Panc1 (cell line): Measurements from ENCODE around the gene NELL2.

Source experiments
- POLR2AphosphoS5 ChIP-seq: IDR thresholded peaks from 2 replicates; pipeline ENCODE4 v1.6.1; 2012; ENCODE audit warnings: mild to moderate bottlenecking, low read depth, low read length, moderate library complexity
- SIN3A ChIP-seq: IDR thresholded peaks from 2 replicates; pipeline ENCODE4 v1.6.1; 2012; ENCODE audit warnings: low read depth, mild to moderate bottlenecking, low read length, moderate library complexity, borderline replicate concordance; ENCODE audit not compliant: insufficient read depth
- TCF7L2 ChIP-seq: IDR thresholded peaks from 2 replicates; pipeline ENCODE4 v1.6.1; 2011; ENCODE audit warnings: mild to moderate bottlenecking, low read depth, low read length, inconsistent platforms
- TF ChIP-seq, protein P1 (sequence below): fragments of 450-650 bp; IDR thresholded peaks from 2 replicates; pipeline ENCODE4 v1.5.1; 2017; ENCODE audit warnings: mild to moderate bottlenecking
- TF ChIP-seq, protein P2 (sequence below), 2 experiments: IDR thresholded peaks; 2 replicates each; pipeline ENCODE4 v1.6.1; 2011 to 2012; ENCODE audit warnings: low read depth in 2 of 2, control low read depth in 1 of 2, low read length in 1 of 2, mild to moderate bottlenecking in 1 of 2, moderate library complexity in 1 of 2; ENCODE audit not compliant: insufficient read depth in 1 of 2

GRCh38 chr12:44863867-44864266 lies 12.2 kb downstream of the NELL2 start:
- TF ChIP-seq, protein P1, sequence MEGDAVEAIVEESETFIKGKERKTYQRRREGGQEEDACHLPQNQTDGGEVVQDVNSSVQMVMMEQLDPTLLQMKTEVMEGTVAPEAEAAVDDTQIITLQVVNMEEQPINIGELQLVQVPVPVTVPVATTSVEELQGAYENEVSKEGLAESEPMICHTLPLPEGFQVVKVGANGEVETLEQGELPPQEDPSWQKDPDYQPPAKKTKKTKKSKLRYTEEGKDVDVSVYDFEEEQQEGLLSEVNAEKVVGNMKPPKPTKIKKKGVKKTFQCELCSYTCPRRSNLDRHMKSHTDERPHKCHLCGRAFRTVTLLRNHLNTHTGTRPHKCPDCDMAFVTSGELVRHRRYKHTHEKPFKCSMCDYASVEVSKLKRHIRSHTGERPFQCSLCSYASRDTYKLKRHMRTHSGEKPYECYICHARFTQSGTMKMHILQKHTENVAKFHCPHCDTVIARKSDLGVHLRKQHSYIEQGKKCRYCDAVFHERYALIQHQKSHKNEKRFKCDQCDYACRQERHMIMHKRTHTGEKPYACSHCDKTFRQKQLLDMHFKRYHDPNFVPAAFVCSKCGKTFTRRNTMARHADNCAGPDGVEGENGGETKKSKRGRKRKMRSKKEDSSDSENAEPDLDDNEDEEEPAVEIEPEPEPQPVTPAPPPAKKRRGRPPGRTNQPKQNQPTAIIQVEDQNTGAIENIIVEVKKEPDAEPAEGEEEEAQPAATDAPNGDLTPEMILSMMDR, result no peak
- TF ChIP-seq POLR2AphosphoS5, result no peak
- TF ChIP-seq, protein P2, sequence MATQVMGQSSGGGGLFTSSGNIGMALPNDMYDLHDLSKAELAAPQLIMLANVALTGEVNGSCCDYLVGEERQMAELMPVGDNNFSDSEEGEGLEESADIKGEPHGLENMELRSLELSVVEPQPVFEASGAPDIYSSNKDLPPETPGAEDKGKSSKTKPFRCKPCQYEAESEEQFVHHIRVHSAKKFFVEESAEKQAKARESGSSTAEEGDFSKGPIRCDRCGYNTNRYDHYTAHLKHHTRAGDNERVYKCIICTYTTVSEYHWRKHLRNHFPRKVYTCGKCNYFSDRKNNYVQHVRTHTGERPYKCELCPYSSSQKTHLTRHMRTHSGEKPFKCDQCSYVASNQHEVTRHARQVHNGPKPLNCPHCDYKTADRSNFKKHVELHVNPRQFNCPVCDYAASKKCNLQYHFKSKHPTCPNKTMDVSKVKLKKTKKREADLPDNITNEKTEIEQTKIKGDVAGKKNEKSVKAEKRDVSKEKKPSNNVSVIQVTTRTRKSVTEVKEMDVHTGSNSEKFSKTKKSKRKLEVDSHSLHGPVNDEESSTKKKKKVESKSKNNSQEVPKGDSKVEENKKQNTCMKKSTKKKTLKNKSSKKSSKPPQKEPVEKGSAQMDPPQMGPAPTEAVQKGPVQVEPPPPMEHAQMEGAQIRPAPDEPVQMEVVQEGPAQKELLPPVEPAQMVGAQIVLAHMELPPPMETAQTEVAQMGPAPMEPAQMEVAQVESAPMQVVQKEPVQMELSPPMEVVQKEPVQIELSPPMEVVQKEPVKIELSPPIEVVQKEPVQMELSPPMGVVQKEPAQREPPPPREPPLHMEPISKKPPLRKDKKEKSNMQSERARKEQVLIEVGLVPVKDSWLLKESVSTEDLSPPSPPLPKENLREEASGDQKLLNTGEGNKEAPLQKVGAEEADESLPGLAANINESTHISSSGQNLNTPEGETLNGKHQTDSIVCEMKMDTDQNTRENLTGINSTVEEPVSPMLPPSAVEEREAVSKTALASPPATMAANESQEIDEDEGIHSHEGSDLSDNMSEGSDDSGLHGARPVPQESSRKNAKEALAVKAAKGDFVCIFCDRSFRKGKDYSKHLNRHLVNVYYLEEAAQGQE (IDR thresholded peaks at IDR 0.05; ENCODE audit: insufficient read depth in 1 of 2, low read depth in 2 of 2, low read length in 1 of 2), result no peak
- TF ChIP-seq SIN3A, result no peak
- TF ChIP-seq TCF7L2, result no peak
